GM23338 (cell line): ENCODE measurements around the gene KLRC1. TPM values are rescaled to one million over a fixed set of nuclear protein-coding genes. Genes with fewer than 3 reads are reported as not detected.

Experiments used
- ATAC-seq: fragments of 200-7000 bp; cut with Tn5 transposase; 3 replicates; pipeline ENCODE4 v1.9.1; 2020
- DNase-seq: peaks from one replicate; pipeline ENCODE4 v3.0.0-alpha.2; 2015; ENCODE audit warnings: low spot score
- H2AFZ ChIP-seq: fragments of 200-600 bp; sonication (generic); 2 replicates; pipeline ENCODE4 v1.8.0; 2016; ENCODE audit warnings: antibody characterized with exemption, mild to moderate bottlenecking, moderate library complexity
- H3F3A ChIP-seq: fragments of 200-600 bp; sonication (generic); replicated peaks from 2 replicates; pipeline ENCODE4 v1.8.0; 2017; ENCODE audit warnings: antibody characterized with exemption, mixed run types, low read depth
- H3K27ac ChIP-seq: fragments of 200-600 bp; sonication (generic); 2 replicates; pipeline ENCODE4 v1.6.1; 2016; ENCODE audit warnings: low read depth
- H3K27me3 ChIP-seq: fragments of 200-600 bp; sonication (generic); 2 replicates; pipeline ENCODE4 v1.8.0; 2016; ENCODE audit warnings: mild to moderate bottlenecking, mixed run types, moderate library complexity; ENCODE audit not compliant: insufficient read depth
- H3K36me3 ChIP-seq: fragments of 200-600 bp; sonication (generic); 2 replicates; pipeline ENCODE4 v1.8.0; 2016; ENCODE audit warnings: mild to moderate bottlenecking; ENCODE audit not compliant: insufficient read depth
- H3K4me1 ChIP-seq: fragments of 200-600 bp; sonication (generic); 2 replicates; pipeline ENCODE4 v1.8.0; 2016; ENCODE audit warnings: mild to moderate bottlenecking, moderate library complexity; ENCODE audit not compliant: insufficient read depth
- H3K4me2 ChIP-seq: fragments of 200-600 bp; sonication (generic); 2 replicates; pipeline ENCODE4 v1.7.1; 2017; ENCODE audit warnings: mixed run types
- H3K4me3 ChIP-seq: fragments of 200-600 bp; sonication (generic); 2 replicates; pipeline ENCODE4 v1.6.1; 2016; ENCODE audit warnings: mixed run types
- H3K79me2 ChIP-seq: fragments of 200-600 bp; sonication (generic); replicated peaks from 2 replicates; pipeline ENCODE4 v1.8.0; 2017; ENCODE audit warnings: mild to moderate bottlenecking; ENCODE audit not compliant: insufficient read depth
- H3K9me2 ChIP-seq: fragments of 200-600 bp; sonication (generic); 2 replicates; pipeline ENCODE4 v1.8.0; 2017; ENCODE audit not compliant: insufficient read depth
- H4K20me1 ChIP-seq: fragments of 200-600 bp; sonication (generic); replicated peaks from 2 replicates; pipeline ENCODE4 v1.8.0; 2017; ENCODE audit warnings: mild to moderate bottlenecking; ENCODE audit not compliant: insufficient read depth
- H3K27ac Mint-ChIP-seq: 2 replicates; pipeline ENCODE4 v1.8.0; 2020; ENCODE audit warnings: inconsistent platforms, mild to moderate bottlenecking, moderate library complexity, mixed read lengths
- H3K27me3 Mint-ChIP-seq: 3 replicates; pipeline ENCODE4 v1.8.0; 2022; ENCODE audit warnings: low read depth, mild to moderate bottlenecking, moderate library complexity, mixed read lengths, inconsistent platforms; ENCODE audit not compliant: insufficient read depth, poor library complexity
- H3K36me3 Mint-ChIP-seq: 3 replicates; pipeline ENCODE4 v1.8.0; 2021; ENCODE audit warnings: low read depth, mild to moderate bottlenecking, inconsistent platforms, moderate library complexity, mixed read lengths
- H3K4me1 Mint-ChIP-seq: 3 replicates; pipeline ENCODE4 v1.8.0; 2020; ENCODE audit warnings: mild to moderate bottlenecking, inconsistent platforms, mixed read lengths
- H3K4me3 Mint-ChIP-seq: 3 replicates; pipeline ENCODE4 v1.8.0; 2021; ENCODE audit warnings: moderate library complexity, mild to moderate bottlenecking, inconsistent platforms, mixed read lengths
- H3K9me3 Mint-ChIP-seq: 3 replicates; pipeline ENCODE4 v1.8.0; 2020; ENCODE audit warnings: moderate library complexity, mild to moderate bottlenecking, inconsistent platforms, mixed read lengths
- CREB1 ChIP-seq: fragments of 250-450 bp; sonication (Bioruptor Pico); IDR thresholded peaks from 2 replicates; pipeline ENCODE4 v1.5.0; 2020; ENCODE audit warnings: low read depth, mild to moderate bottlenecking, moderate library complexity
- CTCF ChIP-seq, 2 experiments: fragments of 200-600 bp in 1 of 2; sonication (generic) in 1 of 2; conservative IDR thresholded peaks; 2 replicates each; pipeline versions ENCODE4 v1.5.1 to v1.6.1; 2016 to 2017; ENCODE audit warnings: antibody characterized with exemption in 2 of 2, low read depth in 2 of 2, mild to moderate bottlenecking in 2 of 2, moderate library complexity in 1 of 2
- ETS1 ChIP-seq: IDR thresholded peaks from 2 replicates; pipeline ENCODE4 v1.6.1; 2016; ENCODE audit warnings: antibody characterized with exemption
- EZH2 ChIP-seq: fragments of 200-600 bp; sonication (generic); IDR thresholded peaks from one replicate; pipeline ENCODE4 v1.8.0; 2017; ENCODE audit warnings: antibody characterized with exemption, mild to moderate bottlenecking, low read depth; ENCODE audit not compliant: unreplicated experiment
- EZH2phosphoT487 ChIP-seq: fragments of 200-600 bp; sonication (generic); IDR thresholded peaks from one replicate; pipeline ENCODE4 v1.8.1; 2018; ENCODE audit warnings: antibody characterized with exemption; ENCODE audit not compliant: unreplicated experiment
- JUNB ChIP-seq: IDR thresholded peaks from one replicate; pipeline ENCODE4 v1.6.1; 2016; ENCODE audit warnings: antibody characterized with exemption; ENCODE audit not compliant: unreplicated experiment
- NANOG ChIP-seq: IDR thresholded peaks from 2 replicates; pipeline ENCODE4 v1.6.1; 2016; ENCODE audit warnings: antibody characterized with exemption, borderline replicate concordance
- POLR2AphosphoS5 ChIP-seq: IDR thresholded peaks from 2 replicates; pipeline ENCODE4 v1.6.1; 2016; ENCODE audit warnings: antibody characterized with exemption, low read depth
- REST ChIP-seq: IDR thresholded peaks from one replicate; pipeline ENCODE4 v1.6.1; 2018; ENCODE audit warnings: antibody characterized with exemption; ENCODE audit not compliant: unreplicated experiment
- STAT1 ChIP-seq: IDR thresholded peaks from one replicate; pipeline ENCODE4 v1.6.1; 2016; ENCODE audit warnings: antibody characterized with exemption; ENCODE audit not compliant: unreplicated experiment
- ZNF114 ChIP-seq: fragments of 250-450 bp; sonication (Bioruptor Pico); IDR thresholded peaks from 2 replicates; pipeline ENCODE4 v1.5.0; 2020; ENCODE audit warnings: mild to moderate bottlenecking, moderate library complexity
- ZNF331 ChIP-seq: fragments of 250-450 bp; sonication (Bioruptor Pico); IDR thresholded peaks from 2 replicates; pipeline ENCODE4 v1.5.0; 2020; ENCODE audit warnings: low read depth, mild to moderate bottlenecking, moderate library complexity
- ZNF462 ChIP-seq: fragments of 250-450 bp; sonication (Bioruptor Pico); IDR thresholded peaks from 2 replicates; pipeline ENCODE4 v1.5.0; 2020; ENCODE audit warnings: mild to moderate bottlenecking, moderate library complexity
- polyA plus RNA-seq: library from polyadenylated mRNA; unstranded; fragments of >200 nt; fragmentation: Nextera tagmentation; extraction: Ambion mirVana; gene quantifications from 2 replicates; pipeline ENCODE4 v1.2.1, GENCODE V29; 2016
- total RNA-seq: library from RNA; depleted of rRNA; stranded (reverse); fragments of >200 nt; shearing (Covaris generic); gene quantifications from 2 replicates; pipeline ENCODE4 v1.2.3, GENCODE V29; 2014

The KLRC1 gene
- total and polyA plus RNA-seq, 2 experiments from 2014 or later = not detected

DNA sequence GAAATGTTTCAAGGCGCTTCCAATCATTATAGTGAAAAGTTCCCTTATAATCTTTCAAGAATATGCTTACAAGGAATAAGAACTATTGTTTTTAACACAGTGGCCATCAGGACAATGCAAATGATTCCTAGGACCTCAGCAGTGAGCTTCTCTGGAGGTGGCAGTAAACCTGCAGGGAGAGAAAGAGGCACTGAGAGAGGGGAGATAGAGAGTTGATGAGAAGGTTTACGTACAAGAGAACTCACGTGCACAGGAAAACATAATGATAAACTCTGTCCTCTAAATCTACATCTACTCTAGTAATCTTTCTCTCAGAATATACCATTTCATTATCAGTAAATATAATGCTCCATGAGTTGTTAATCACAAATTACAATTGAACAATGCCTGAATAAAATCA lies 44.3 kb downstream of the KLRC1 start:
- H3K27ac Mint-ChIP-seq = no peak overlapping the region
- no peaks in the 10 kb centered on the region for H4K20me1 ChIP-seq
- H3K9me2 ChIP-seq = no peaks in the 10 kb centered on the region
- H3K4me3 ChIP-seq = no peak overlapping the region
- no peaks in the 10 kb centered on the region for H3K9me3 Mint-ChIP-seq
- H3K4me3 Mint-ChIP-seq = no peak overlapping the region
- H3K36me3 ChIP-seq = no peaks in the 10 kb centered on the region
- no peaks in the 10 kb centered on the region for H3K36me3 Mint-ChIP-seq
- H3K27me3 ChIP-seq = no peaks in the 10 kb centered on the region
- H3K4me1 Mint-ChIP-seq = peaks cover 13% of the 10 kb centered on the region; the same call in 2 of the 3 replicates
- no peak overlapping the region for H3K4me2 ChIP-seq
- H3K27me3 Mint-ChIP-seq = no peaks in the 10 kb centered on the region
- H2AFZ ChIP-seq = no peak overlapping the region
- no peaks in the 10 kb centered on the region for H3F3A ChIP-seq
- peak; percentile 56 for ATAC-seq
- no peak for DNase-seq
- H3K4me1 ChIP-seq = no peaks in the 10 kb centered on the region
- H3K27ac ChIP-seq = no peak overlapping the region
- no peaks in the 10 kb centered on the region for H3K79me2 ChIP-seq
- TF ChIP-seq EZH2phosphoT487 = no peak
- TF ChIP-seq NANOG = no peak
- no peak for TF ChIP-seq ZNF331 (CRISPR knock-in tag)
- TF ChIP-seq EZH2 = no peak
- no peak for TF ChIP-seq CREB1 (CRISPR knock-in tag)
- TF ChIP-seq JUNB = no peak
- no peak for TF ChIP-seq ZNF114
- TF ChIP-seq POLR2AphosphoS5 = no peak
- TF ChIP-seq CTCF (conservative IDR thresholded peaks at IDR 0.05; ENCODE audit: low read depth in 2 of 2) = no peak
- no peak for TF ChIP-seq REST
- TF ChIP-seq ETS1 = no peak
- TF ChIP-seq STAT1 = no peak
- no peak for TF ChIP-seq ZNF462 (CRISPR knock-in tag)
